ENCODE results near the gene LYZL4. TPM values are rescaled to one million over a fixed set of nuclear protein-coding genes. Genes with fewer than 3 reads are reported as not detected.

The LYZL4 gene
- total RNA-seq, 5 donors from 2014 or later (not counting 1 experiment from before 2014, with no cell fraction given): not detected

- no CpG with 5 or more reads among the region's 2 CpGs for WGBS (ENCODE audit: insufficient coverage)
- no peak overlapping the region for H3K27ac ChIP-seq (ENCODE audit: low read length)
- ATAC-seq (replicated peaks in 1 of 4) (no peak), DNase-seq (no peak)
- no peaks in the 10 kb centered on the region for H3K36me3 Mint-ChIP-seq
- no peak overlapping the region for H3K4me3 ChIP-seq (ENCODE audit: control insufficient read depth in 1 of 2, extremely low read depth in 1 of 2, low read length in 1 of 2)
- no peaks in the 10 kb centered on the region for H3K9me3 ChIP-seq
- ChIA-PET POLR2A (interaction anchor here in 1 of 2 donors (0.7 kb wide), 1 partner anchor 471 kb away, joined by 4 read pairs; no protein-coding TSS in a partner anchor), CTCF (interaction anchor here in 1 of 2 donors (0.7 kb wide), 1 partner anchor 72 kb away, joined by 6 read pairs; no protein-coding TSS in a partner anchor)
- H3K27me3 ChIP-seq (replicated peaks in 1 of 2; ENCODE audit: control insufficient read depth in 2 of 2, extremely low read depth in 1 of 2, insufficient read depth in 2 of 2, low read length in 1 of 2): no peaks in the 10 kb centered on the region
- no peaks in the 10 kb centered on the region for H3K4me1 ChIP-seq (ENCODE audit: control insufficient read depth in 1 of 2, extremely low read depth in 1 of 2, insufficient read depth in 2 of 2, low read length in 2 of 2)
- H3K4me3 Mint-ChIP-seq: no peak overlapping the region
- H3K27me3 Mint-ChIP-seq: no peaks in the 10 kb centered on the region
- no peak overlapping the region for H3K27ac Mint-ChIP-seq
- no peaks in the 10 kb centered on the region for H3K9me3 Mint-ChIP-seq
- peaks cover 6 to 15% (median 9%) of the 10 kb centered on the region in 3 donors for H3K4me1 Mint-ChIP-seq
- no peaks in the 10 kb centered on the region for H3K36me3 ChIP-seq (ENCODE audit: control insufficient read depth in 2 of 2, extremely low read depth in 1 of 2, insufficient read depth in 1 of 2, low read length in 1 of 2)
Observed at GRCh38 chr3:42402394-42403096, 7.9 kb downstream of the LYZL4 start.

- no CpG with 5 or more reads among the region's 3 CpGs for WGBS (ENCODE audit: insufficient coverage)
- Histone ChIP-seq H3K9me3 (no peaks in the 10 kb centered on the region), H3K27me3 (replicated peaks in 1 of 2; ENCODE audit: control insufficient read depth in 2 of 2, extremely low read depth in 1 of 2, insufficient read depth in 2 of 2, low read length in 1 of 2) (peaks cover 0 to 3% of the 10 kb centered on the region in 2 experiments), H3K4me3 (ENCODE audit: control insufficient read depth in 1 of 2, extremely low read depth in 1 of 2, low read length in 1 of 2) (no peak overlapping the region), H3K36me3 (ENCODE audit: control insufficient read depth in 2 of 2, extremely low read depth in 1 of 2, insufficient read depth in 1 of 2, low read length in 1 of 2) (no peaks in the 10 kb centered on the region), H3K4me1 (ENCODE audit: control insufficient read depth in 1 of 2, extremely low read depth in 1 of 2, insufficient read depth in 2 of 2, low read length in 2 of 2) (no peaks in the 10 kb centered on the region), H3K27ac (ENCODE audit: low read length) (no peak overlapping the region)
- Mint-ChIP-seq H3K27ac (peak overlapping the region in 1 of 2 donors; percentile 16), H3K4me1 (peaks cover 4 to 16% (median 10%) of the 10 kb centered on the region in 3 donors), H3K4me3 (no peak overlapping the region), H3K27me3 (no peaks in the 10 kb centered on the region), H3K36me3 (no peaks in the 10 kb centered on the region), H3K9me3 (no peaks in the 10 kb centered on the region)
- ATAC-seq (replicated peaks in 1 of 4) (no peak), DNase-seq (no peak)
- CTCF ChIA-PET: no interaction called here
- POLR2A ChIA-PET: no interaction called here
Observed at GRCh38 chr3:42398080-42398479, 12.3 kb downstream of the LYZL4 start.

- H3K27ac ChIP-seq (ENCODE audit: low read length): no peak overlapping the region
- H3K36me3 ChIP-seq (ENCODE audit: control insufficient read depth in 2 of 2, extremely low read depth in 1 of 2, insufficient read depth in 1 of 2, low read length in 1 of 2): no peaks in the 10 kb centered on the region
- H3K27ac Mint-ChIP-seq: peak overlapping the region in 1 of 2 donors; percentile 16
- no peak overlapping the region for H3K4me3 ChIP-seq (ENCODE audit: control insufficient read depth in 1 of 2, extremely low read depth in 1 of 2, low read length in 1 of 2)
- no peak for ATAC-seq (replicated peaks in 1 of 4)
- ChIA-PET CTCF (no interaction called here), POLR2A (no interaction called here)
- no peaks in the 10 kb centered on the region for H3K27me3 Mint-ChIP-seq
- no peaks in the 10 kb centered on the region for H3K9me3 ChIP-seq
- no peaks in the 10 kb centered on the region for H3K9me3 Mint-ChIP-seq
- no peak for DNase-seq
- peaks cover 6 to 13% (median 12%) of the 10 kb centered on the region in 3 donors for H3K4me1 Mint-ChIP-seq
- H3K27me3 ChIP-seq (replicated peaks in 1 of 2; ENCODE audit: control insufficient read depth in 2 of 2, extremely low read depth in 1 of 2, insufficient read depth in 2 of 2, low read length in 1 of 2): peaks cover 0 to 3% of the 10 kb centered on the region in 2 experiments
- no peak overlapping the region for H3K4me3 Mint-ChIP-seq
- no peaks in the 10 kb centered on the region for H3K4me1 ChIP-seq (ENCODE audit: control insufficient read depth in 1 of 2, extremely low read depth in 1 of 2, insufficient read depth in 2 of 2, low read length in 2 of 2)
- WGBS (ENCODE audit: insufficient coverage): 91% methylated on average over 8 of the region's 8 CpGs
- H3K36me3 Mint-ChIP-seq: no peaks in the 10 kb centered on the region
Observed at GRCh38 chr3:42397644-42398043, 12.8 kb downstream of the LYZL4 start.

GRCh38 chr3:42394579-42395288 is 15.7 kb downstream of the LYZL4 start:
- Mint-ChIP-seq H3K36me3 (no peaks in the 10 kb centered on the region), H3K4me1 (peaks cover 15 to 19% (median 15%) of the 10 kb centered on the region in 3 donors), H3K27me3 (no peaks in the 10 kb centered on the region), H3K4me3 (no peak overlapping the region), H3K9me3 (no peaks in the 10 kb centered on the region), H3K27ac (no peak overlapping the region)
- ChIA-PET CTCF (no interaction called here), POLR2A (no interaction called here)
- ATAC-seq (replicated peaks in 1 of 4): no peak
- no peak overlapping the region for H3K27ac ChIP-seq (ENCODE audit: low read length)
- no peaks in the 10 kb centered on the region for H3K9me3 ChIP-seq
- H3K36me3 ChIP-seq (ENCODE audit: control insufficient read depth in 2 of 2, extremely low read depth in 1 of 2, insufficient read depth in 1 of 2, low read length in 1 of 2): no peaks in the 10 kb centered on the region
- WGBS (ENCODE audit: insufficient coverage): 91% methylated on average over 7 of the region's 12 CpGs
- DNase-seq: no peak
- H3K4me3 ChIP-seq (ENCODE audit: control insufficient read depth in 1 of 2, extremely low read depth in 1 of 2, low read length in 1 of 2): no peak overlapping the region
- H3K4me1 ChIP-seq (ENCODE audit: control insufficient read depth in 1 of 2, extremely low read depth in 1 of 2, insufficient read depth in 2 of 2, low read length in 2 of 2): no peaks in the 10 kb centered on the region
- H3K27me3 ChIP-seq (replicated peaks in 1 of 2; ENCODE audit: control insufficient read depth in 2 of 2, extremely low read depth in 1 of 2, insufficient read depth in 2 of 2, low read length in 1 of 2): peaks cover 0 to 3% of the 10 kb centered on the region in 2 experiments

GRCh38 chr3:42387802-42388651 is 22.4 kb downstream of the LYZL4 start:
- peak in 29 of 35 experiments; percentile 6 to 64 (median 25) for DNase-seq

GRCh38 chr3:42381551-42382082 is 28.8 kb downstream of the LYZL4 start:
- Mint-ChIP-seq H3K27me3 (no peaks in the 10 kb centered on the region), H3K4me1 (peaks cover 0 to 17% (median 5%) of the 10 kb centered on the region in 3 donors), H3K36me3 (no peaks in the 10 kb centered on the region), H3K4me3 (no peak overlapping the region), H3K27ac (no peak overlapping the region), H3K9me3 (no peaks in the 10 kb centered on the region)
- H3K9me3 ChIP-seq: no peaks in the 10 kb centered on the region
- H3K27me3 ChIP-seq (replicated peaks in 1 of 2; ENCODE audit: control insufficient read depth in 2 of 2, extremely low read depth in 1 of 2, insufficient read depth in 2 of 2, low read length in 1 of 2): no peaks in the 10 kb centered on the region
- ChIA-PET POLR2A (no interaction called here), CTCF (no interaction called here)
- WGBS (ENCODE audit: insufficient coverage): 97% methylated on average over 3 of the region's 6 CpGs
- H3K4me3 ChIP-seq (ENCODE audit: control insufficient read depth in 1 of 2, extremely low read depth in 1 of 2, low read length in 1 of 2): no peak overlapping the region
- ATAC-seq (replicated peaks in 1 of 4): no peak
- H3K4me1 ChIP-seq (ENCODE audit: control insufficient read depth in 1 of 2, extremely low read depth in 1 of 2, insufficient read depth in 2 of 2, low read length in 2 of 2): no peaks in the 10 kb centered on the region
- no peak for DNase-seq
- H3K27ac ChIP-seq (ENCODE audit: low read length): no peak overlapping the region
- H3K36me3 ChIP-seq (ENCODE audit: control insufficient read depth in 2 of 2, extremely low read depth in 1 of 2, insufficient read depth in 1 of 2, low read length in 1 of 2): no peaks in the 10 kb centered on the region

More at GRCh38 chr3:42387802-42388651, 22.4 kb downstream of the LYZL4 start:
- Histone ChIP-seq H3K27ac (ENCODE audit: low read length) (peak overlapping the region; percentile 71), H3K36me3 (ENCODE audit: control insufficient read depth in 2 of 2, extremely low read depth in 1 of 2, insufficient read depth in 1 of 2, low read length in 1 of 2) (no peaks in the 10 kb centered on the region), H3K27me3 (replicated peaks in 1 of 2; ENCODE audit: control insufficient read depth in 2 of 2, extremely low read depth in 1 of 2, insufficient read depth in 2 of 2, low read length in 1 of 2) (peaks cover 0 to 2% of the 10 kb centered on the region in 2 experiments), H3K9me3 (no peaks in the 10 kb centered on the region), H3K4me1 (ENCODE audit: control insufficient read depth in 1 of 2, extremely low read depth in 1 of 2, insufficient read depth in 2 of 2, low read length in 2 of 2) (peaks cover 23 to 25% of the 10 kb centered on the region in 2 experiments), H3K4me3 (ENCODE audit: control insufficient read depth in 1 of 2, extremely low read depth in 1 of 2, low read length in 1 of 2) (peak overlapping the region in 1 of 2 donors; percentile 5)
- 12% methylated on average over 3 of the region's 10 CpGs for WGBS (ENCODE audit: insufficient coverage)
- H3K4me1 Mint-ChIP-seq: peaks cover 43 to 50% (median 48%) of the 10 kb centered on the region in 3 donors
- POLR2A ChIA-PET: no interaction called here
- H3K27ac Mint-ChIP-seq: peak overlapping the region; percentile 98 to 99
- H3K9me3 Mint-ChIP-seq: no peaks in the 10 kb centered on the region
- H3K36me3 Mint-ChIP-seq: no peaks in the 10 kb centered on the region
- CTCF ChIA-PET: no interaction called here
- H3K4me3 Mint-ChIP-seq: peak overlapping the region; percentile 64 to 69 (median 66)
- H3K27me3 Mint-ChIP-seq: no peaks in the 10 kb centered on the region
- ATAC-seq (replicated peaks in 1 of 4): peak; percentile 95 to 99 (median 96)
